Cardiac muscle cell (in vitro differentiated cells and primary cell): ENCODE measurements around the gene GUCA2B. TPM values are rescaled to one million over a fixed set of nuclear protein-coding genes. Genes with fewer than 3 reads are reported as not detected.
A peak's percentile ranks its signal among the peaks of the same experiment; 100 is the strongest.

ENCODE experiments used
- DNase-seq, 2 donors: peaks; one replicate each; pipeline versions ENCODE4 v3.0.0 to v3.0.0-alpha.2; 2010 to 2017; ENCODE audit warnings: low read depth in 1 of 2, low spot score in 1 of 2
- H3K27ac ChIP-seq: fragments of 200-600 bp; sonication (generic); 2 replicates; pipeline ENCODE4 v1.5.1; 2016
- H3K27me3 ChIP-seq: fragments of 200-600 bp; sonication (generic); 2 replicates; pipeline ENCODE4 v1.6.0; 2016; ENCODE audit warnings: control low read depth
- H3K36me3 ChIP-seq: fragments of 200-600 bp; sonication (generic); 2 replicates; pipeline ENCODE4 v1.5.1; 2016; ENCODE audit warnings: control low read depth
- H3K4me1 ChIP-seq: fragments of 200-600 bp; sonication (generic); 2 replicates; pipeline ENCODE4 v1.8.1; 2017; ENCODE audit warnings: low read depth, mild to moderate bottlenecking, mixed run types
- H3K4me3 ChIP-seq: fragments of 200-600 bp; sonication (generic); 2 replicates; pipeline ENCODE4 v1.5.1; 2016; ENCODE audit warnings: mild to moderate bottlenecking
- H3K9me3 ChIP-seq: fragments of 200-600 bp; sonication (generic); 2 replicates; pipeline ENCODE4 v1.5.1; 2017; ENCODE audit warnings: low read depth, mild to moderate bottlenecking, control low read depth
- polyA plus RNA-seq: library from polyadenylated mRNA; unstranded; fragments of >200 nt; fragmentation: Nextera tagmentation; extraction: Ambion mirVana; gene quantifications from 2 replicates; pipeline ENCODE4 v1.2.1, GENCODE V29; 2016
- total RNA-seq: library from RNA; depleted of rRNA; stranded (reverse); fragments of >200 nt; gene quantifications from 2 replicates; pipeline ENCODE4 v1.2.3, GENCODE V29; 2016
- TF ChIP-seq, protein P1 (sequence below): IDR thresholded peaks from 2 replicates; pipeline ENCODE4 v1.5.1; 2012; ENCODE audit warnings: low read depth, mild to moderate bottlenecking, low read length

Gene GUCA2B
- total and polyA plus RNA-seq, 2 experiments from 2014 or later, result not detected

DNA sequence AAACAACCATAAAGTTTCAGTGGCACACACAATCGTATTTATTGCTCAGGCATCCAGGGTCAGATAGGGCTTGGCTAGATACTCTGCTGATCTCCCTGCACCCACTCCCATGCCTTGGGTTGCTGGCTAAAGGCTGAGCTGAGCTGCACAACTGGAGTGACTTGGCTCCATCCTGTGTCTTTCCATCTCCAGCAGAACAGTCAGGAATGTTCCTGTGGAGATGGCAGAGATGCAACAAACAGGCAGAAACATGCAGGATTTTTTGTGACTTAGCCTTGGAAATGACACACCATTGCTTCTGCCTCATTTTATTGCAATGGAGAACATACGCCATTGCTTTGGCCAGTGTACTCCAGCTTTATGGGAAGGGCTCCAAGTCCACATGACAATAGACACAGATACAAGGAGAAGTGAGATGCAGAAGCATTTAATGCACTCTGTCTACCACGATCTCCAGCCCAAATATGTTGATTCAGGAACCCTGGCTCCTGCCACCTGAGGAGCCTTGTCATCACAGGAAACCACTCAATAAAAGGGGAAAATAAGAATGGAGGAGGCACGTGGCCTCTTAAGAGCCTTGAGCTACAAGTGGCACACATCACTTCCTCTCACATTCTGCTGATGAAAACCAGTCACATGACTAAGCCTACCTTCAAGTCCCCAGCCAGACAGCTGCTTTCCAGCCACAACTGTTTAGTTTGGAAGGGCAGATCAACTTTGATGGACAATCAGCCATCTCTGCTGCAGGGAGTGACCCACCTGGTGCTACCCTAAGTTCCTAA, 10.1 kb upstream of the GUCA2B start:
- peak in 1 of 2 donors; percentile 36 for DNase-seq
- Histone ChIP-seq H3K27ac (no peak overlapping the region), H3K9me3 (no peaks in the 10 kb centered on the region), H3K4me1 (no peaks in the 10 kb centered on the region), H3K27me3 (no peaks in the 10 kb centered on the region), H3K4me3 (no peak overlapping the region), H3K36me3 (no peaks in the 10 kb centered on the region)
- TF ChIP-seq, protein P1, sequence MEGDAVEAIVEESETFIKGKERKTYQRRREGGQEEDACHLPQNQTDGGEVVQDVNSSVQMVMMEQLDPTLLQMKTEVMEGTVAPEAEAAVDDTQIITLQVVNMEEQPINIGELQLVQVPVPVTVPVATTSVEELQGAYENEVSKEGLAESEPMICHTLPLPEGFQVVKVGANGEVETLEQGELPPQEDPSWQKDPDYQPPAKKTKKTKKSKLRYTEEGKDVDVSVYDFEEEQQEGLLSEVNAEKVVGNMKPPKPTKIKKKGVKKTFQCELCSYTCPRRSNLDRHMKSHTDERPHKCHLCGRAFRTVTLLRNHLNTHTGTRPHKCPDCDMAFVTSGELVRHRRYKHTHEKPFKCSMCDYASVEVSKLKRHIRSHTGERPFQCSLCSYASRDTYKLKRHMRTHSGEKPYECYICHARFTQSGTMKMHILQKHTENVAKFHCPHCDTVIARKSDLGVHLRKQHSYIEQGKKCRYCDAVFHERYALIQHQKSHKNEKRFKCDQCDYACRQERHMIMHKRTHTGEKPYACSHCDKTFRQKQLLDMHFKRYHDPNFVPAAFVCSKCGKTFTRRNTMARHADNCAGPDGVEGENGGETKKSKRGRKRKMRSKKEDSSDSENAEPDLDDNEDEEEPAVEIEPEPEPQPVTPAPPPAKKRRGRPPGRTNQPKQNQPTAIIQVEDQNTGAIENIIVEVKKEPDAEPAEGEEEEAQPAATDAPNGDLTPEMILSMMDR, result no peak

DNA sequence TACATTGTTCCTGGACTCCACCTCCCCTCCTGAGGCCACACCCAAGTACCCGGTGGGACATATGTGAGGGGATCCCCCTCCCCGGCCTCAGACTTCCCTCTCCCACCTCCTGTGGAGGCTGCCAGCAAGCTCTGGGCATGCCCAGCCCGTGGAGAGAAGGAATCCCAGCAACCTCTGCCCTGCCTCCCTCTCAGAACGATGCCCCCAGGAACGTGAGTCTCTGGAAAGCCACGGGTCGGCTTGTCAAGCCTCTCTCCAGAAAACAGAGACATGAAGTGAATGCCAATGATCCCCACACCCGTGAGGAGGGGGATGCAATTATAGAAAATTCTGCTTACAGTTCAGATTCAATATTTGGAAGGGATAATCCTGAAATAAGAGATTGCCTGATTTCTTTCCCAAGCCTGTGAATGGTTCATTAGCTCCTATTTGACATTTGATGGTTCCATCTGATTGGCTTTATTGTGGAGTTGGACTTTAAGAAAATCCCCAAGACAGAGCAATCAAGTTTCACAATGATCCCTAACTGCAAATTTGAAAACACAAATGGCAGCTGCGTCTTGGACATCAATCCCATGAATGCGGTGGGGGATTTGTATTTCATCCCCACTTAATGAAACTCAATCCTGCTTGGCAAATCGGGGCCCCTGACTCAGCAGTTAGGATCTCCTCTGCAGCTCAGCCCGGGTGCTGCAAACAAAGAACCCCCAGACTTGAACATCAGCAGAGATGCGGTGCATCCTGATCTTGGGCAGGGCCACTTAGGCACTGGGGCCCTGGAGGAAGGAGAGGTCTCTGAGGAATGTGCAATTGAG, 9.1 kb upstream of the GUCA2B start:
- TF ChIP-seq, protein P1, result no peak
- DNase-seq, result no peak
- H3K4me3 ChIP-seq, result no peak overlapping the region
- no peaks in the 10 kb centered on the region for H3K4me1 ChIP-seq
- no peak overlapping the region for H3K27ac ChIP-seq
- peaks cover 3% of the 10 kb centered on the region for H3K27me3 ChIP-seq
- H3K36me3 ChIP-seq, result no peaks in the 10 kb centered on the region
- no peaks in the 10 kb centered on the region for H3K9me3 ChIP-seq

DNA sequence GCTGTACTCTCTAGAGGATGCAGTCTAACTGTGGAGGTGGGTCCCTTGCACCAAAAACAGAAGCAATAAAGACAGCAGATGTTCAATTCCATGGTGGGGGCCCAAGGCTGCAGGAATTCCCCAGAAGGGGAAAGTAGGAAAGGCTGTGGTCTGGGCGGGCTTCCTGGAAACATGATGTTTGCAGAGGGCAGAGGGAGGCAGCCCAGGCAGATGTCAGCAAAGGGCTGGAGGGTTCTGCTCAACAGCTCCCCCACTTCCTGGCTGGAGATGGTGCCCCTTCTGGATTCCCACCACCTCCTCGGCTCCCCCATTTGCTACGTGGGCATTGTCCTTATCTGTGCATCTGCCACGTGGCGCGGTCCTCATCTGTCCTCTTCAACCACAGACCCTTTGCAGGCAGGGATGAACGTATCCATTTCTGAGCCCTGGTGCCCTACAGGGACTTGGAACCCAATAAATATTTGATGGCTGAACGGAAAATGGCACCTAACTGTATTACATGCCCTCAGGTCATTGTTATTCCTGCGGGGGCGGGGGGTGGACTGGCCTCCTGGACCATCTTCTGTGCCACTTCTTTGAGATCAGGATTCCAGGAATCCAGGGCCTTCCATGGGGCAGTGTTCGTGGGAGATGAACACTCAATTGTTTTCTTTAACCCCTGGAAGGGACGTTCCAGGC, 8.4 kb upstream of the GUCA2B start:
- TF ChIP-seq, protein P1, result no peak
- H3K27me3 ChIP-seq, result peaks cover 5% of the 10 kb centered on the region
- H3K36me3 ChIP-seq, result no peaks in the 10 kb centered on the region
- no peaks in the 10 kb centered on the region for H3K4me1 ChIP-seq
- H3K9me3 ChIP-seq, result no peaks in the 10 kb centered on the region
- no peak for DNase-seq
- H3K4me3 ChIP-seq, result no peak overlapping the region
- H3K27ac ChIP-seq, result no peak overlapping the region

DNA sequence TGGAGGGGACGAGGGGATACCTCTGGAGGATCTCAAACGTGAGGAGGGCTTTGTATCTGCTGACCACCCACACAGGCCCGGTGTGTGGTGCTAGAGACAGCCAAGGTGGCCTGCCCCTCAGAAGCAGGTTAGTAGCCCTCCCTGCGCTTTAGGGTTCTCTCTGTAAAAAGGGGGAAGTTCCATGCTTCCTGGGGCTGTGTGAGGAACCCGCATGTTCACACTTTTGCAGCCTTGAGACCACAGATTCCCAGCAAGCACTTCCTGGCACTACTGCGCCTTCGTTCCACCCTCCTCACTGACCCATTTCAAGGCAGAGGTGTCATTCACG, 7.9 kb upstream of the GUCA2B start:
- Histone ChIP-seq H3K4me3 (no peak overlapping the region), H3K9me3 (no peaks in the 10 kb centered on the region), H3K27ac (no peak overlapping the region), H3K36me3 (no peaks in the 10 kb centered on the region), H3K4me1 (no peaks in the 10 kb centered on the region), H3K27me3 (peaks cover 8% of the 10 kb centered on the region)
- TF ChIP-seq, protein P1, result no peak
- DNase-seq, result no peak

DNA sequence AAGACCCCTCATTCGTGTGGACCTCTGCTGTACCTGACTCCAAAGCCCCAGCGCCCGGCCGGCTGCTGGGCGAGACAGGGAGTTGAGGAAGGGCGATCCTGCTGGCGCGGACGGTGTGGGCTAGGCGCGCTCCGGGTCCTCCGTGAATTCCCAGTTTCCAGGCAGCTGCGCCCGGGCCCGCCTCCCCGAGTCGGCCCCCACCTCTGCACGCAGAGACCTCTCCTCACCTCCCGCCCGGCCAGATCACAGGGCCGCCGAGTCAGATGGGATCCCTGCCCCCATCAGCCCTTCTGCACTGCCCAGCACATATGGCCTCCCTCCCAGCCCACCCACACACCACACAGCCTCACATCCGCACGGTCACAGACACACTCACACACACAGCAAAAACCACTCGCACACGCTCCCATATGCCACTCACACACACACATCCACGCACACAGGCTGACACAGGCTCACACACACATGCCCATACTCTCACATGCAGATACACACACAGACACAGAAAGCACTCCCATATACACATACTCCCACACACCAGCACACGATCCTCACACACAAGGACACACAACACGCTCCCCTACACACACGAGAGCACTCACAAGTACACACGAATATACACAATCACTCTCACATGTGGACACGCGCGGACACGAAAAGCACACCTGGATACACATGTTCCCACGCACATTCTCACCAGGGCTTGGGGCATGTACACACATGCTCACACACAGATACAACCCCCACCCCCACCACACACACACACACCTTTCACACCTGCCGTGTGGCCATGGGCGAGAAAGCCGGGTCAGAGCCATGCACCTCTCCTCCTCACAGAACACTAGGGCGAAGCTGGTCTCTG, 7.2 kb upstream of the GUCA2B start:
- Histone ChIP-seq H3K9me3 (no peaks in the 10 kb centered on the region), H3K4me1 (no peaks in the 10 kb centered on the region), H3K4me3 (no peak overlapping the region), H3K27me3 (peaks cover 13% of the 10 kb centered on the region), H3K27ac (no peak overlapping the region), H3K36me3 (no peaks in the 10 kb centered on the region)
- TF ChIP-seq, protein P1, result no peak
- no peak for DNase-seq
